Panc1 (cell line): ENCODE results near the gene CRCP. TPM values are rescaled to one million over a fixed set of nuclear protein-coding genes. Genes with fewer than 3 reads are reported as not detected.

Experiments used
- ATAC-seq: fragments of 200-7000 bp; cut with Tn5 transposase; 2 replicates; pipeline ENCODE4 v1.9.1; 2020; ENCODE audit warnings: mild to moderate bottlenecking, moderate library complexity
- BruUV-seq: library from RNA; stranded (reverse); fragments of 400-500 nt; replicated peaks from 2 replicates; lab custom pipeline; 2021; lab: Mats Ljungman, UMichigan
- CTCF ChIA-PET: fragments of 300-600 bp; sonication (Branson Sonifier 250); formaldehyde crosslinking; loops from one replicate; lab custom pipeline; 2022; ENCODE audit warnings: antibody characterized with exemption; lab: Charles Lee
- POLR2A ChIA-PET: fragments of 300-600 bp; sonication (Branson Sonifier 250); formaldehyde crosslinking; loops from one replicate; lab custom pipeline; 2022; ENCODE audit warnings: antibody characterized with exemption; lab: Charles Lee
- DNase-seq: peaks from one replicate; pipeline ENCODE4 v3.0.0-alpha.2; 2010; ENCODE audit warnings: low read depth, low spot score
- H3K27ac ChIP-seq: 2 replicates; pipeline ENCODE4 v1.5.1; 2011; ENCODE audit warnings: mild to moderate bottlenecking, low read length, inconsistent platforms
- H3K27me3 ChIP-seq: fragments of 200-500 bp; sonication (Bioruptor generic); 2 replicates; pipeline ENCODE4 v1.6.0; 2014; ENCODE audit warnings: low read length, inconsistent platforms; ENCODE audit not compliant: control insufficient read depth, insufficient read depth
- H3K36me3 ChIP-seq: fragments of 200-500 bp; sonication (Bioruptor generic); 2 replicates; pipeline ENCODE4 v1.5.1; 2014; ENCODE audit warnings: inconsistent platforms, mild to moderate bottlenecking, low read length, moderate library complexity; ENCODE audit not compliant: control insufficient read depth, insufficient read depth
- H3K4me1 ChIP-seq: 2 replicates; pipeline ENCODE4 v1.5.1; 2011; ENCODE audit warnings: inconsistent platforms, mild to moderate bottlenecking, low read length, moderate library complexity; ENCODE audit not compliant: control insufficient read depth, insufficient read depth
- H3K4me3 ChIP-seq, 2 experiments: 2 replicates each; pipeline ENCODE4 v1.5.1; 2011 to 2012; ENCODE audit warnings: low read depth in 2 of 2, low read length in 2 of 2, mild to moderate bottlenecking in 2 of 2, inconsistent platforms in 1 of 2, moderate library complexity in 1 of 2
- H3K9me3 ChIP-seq: fragments of 200-500 bp; sonication (Bioruptor generic); 2 replicates; pipeline ENCODE4 v1.5.1; 2014; ENCODE audit warnings: low read depth, mild to moderate bottlenecking, inconsistent platforms, low read length, moderate library complexity; ENCODE audit not compliant: control insufficient read depth, insufficient read depth
- CTCF ChIP-seq: fragments of 450-650 bp; IDR thresholded peaks from 2 replicates; pipeline ENCODE4 v1.5.1; 2017; ENCODE audit warnings: mild to moderate bottlenecking
- POLR2AphosphoS5 ChIP-seq: IDR thresholded peaks from 2 replicates; pipeline ENCODE4 v1.6.1; 2012; ENCODE audit warnings: mild to moderate bottlenecking, low read depth, low read length, moderate library complexity
- REST ChIP-seq, 2 experiments: IDR thresholded peaks; 2 replicates each; pipeline ENCODE4 v1.6.1; 2011 to 2012; ENCODE audit warnings: low read depth in 2 of 2, control low read depth in 1 of 2, low read length in 1 of 2, mild to moderate bottlenecking in 1 of 2, moderate library complexity in 1 of 2; ENCODE audit not compliant: insufficient read depth in 1 of 2
- SIN3A ChIP-seq: IDR thresholded peaks from 2 replicates; pipeline ENCODE4 v1.6.1; 2012; ENCODE audit warnings: low read depth, mild to moderate bottlenecking, low read length, moderate library complexity, borderline replicate concordance; ENCODE audit not compliant: insufficient read depth
- TCF7L2 ChIP-seq: IDR thresholded peaks from 2 replicates; pipeline ENCODE4 v1.6.1; 2011; ENCODE audit warnings: mild to moderate bottlenecking, low read depth, low read length, inconsistent platforms
- in situ Hi-C: cut with HindIII; loops from 2 replicates; pipeline ENCODE4 v1.10.0; 2016; ENCODE audit warnings: low sequenced_read_pairs, low pct_unique_long_range_greater_than_20kb
- intact Hi-C: fragments of 100-400 bp; cut with micrococcal nuclease; formaldehyde crosslinking; loops from one replicate; pipeline ENCODE4 v1.10.0; 2022; ENCODE audit not compliant: unreplicated experiment
- total RNA-seq: library from RNA; stranded (reverse); gene quantifications from one replicate; pipeline ENCODE4 v1.2.1, GENCODE V29; 2021; ENCODE audit not compliant: unreplicated experiment

CRCP gene
- total RNA-seq, 1 experiment from 2014 or later: 46.4 TPM

GRCh38 chr7:66190504-66190857 lies 75.8 kb downstream of the CRCP start:
- intact Hi-C loops: no loop called here
- no peaks in the 10 kb centered on the region for H3K4me1 ChIP-seq
- ChIA-PET CTCF (no interaction called here), POLR2A (interaction anchor here (0.7 kb wide), 1 partner anchor 21 kb away, joined by 13 read pairs; no protein-coding TSS in a partner anchor)
- H3K4me3 ChIP-seq: no peak overlapping the region
- H3K27me3 ChIP-seq: no peaks in the 10 kb centered on the region
- H3K27ac ChIP-seq: no peak overlapping the region
- no TSS peak for BruUV-seq
- ATAC-seq (no peak), DNase-seq (no peak)
- no peaks in the 10 kb centered on the region for H3K9me3 ChIP-seq
- no peaks in the 10 kb centered on the region for H3K36me3 ChIP-seq
- in situ Hi-C loops: no loop called here
- TF ChIP-seq SIN3A: no peak
- TF ChIP-seq CTCF: no peak
- no peak for TF ChIP-seq POLR2AphosphoS5
- no peak for TF ChIP-seq TCF7L2
- TF ChIP-seq REST (IDR thresholded peaks at IDR 0.05; ENCODE audit: insufficient read depth in 1 of 2, low read depth in 2 of 2, low read length in 1 of 2): no peak

GRCh38 chr7:66193146-66193725 lies 78.6 kb downstream of the CRCP start:
- no peaks in the 10 kb centered on the region for H3K36me3 ChIP-seq
- TF ChIP-seq SIN3A: no peak
- no peak for TF ChIP-seq REST (IDR thresholded peaks at IDR 0.05; ENCODE audit: insufficient read depth in 1 of 2, low read depth in 2 of 2, low read length in 1 of 2)
- no peak for TF ChIP-seq CTCF
- no peak for TF ChIP-seq TCF7L2
- no peak for TF ChIP-seq POLR2AphosphoS5
- POLR2A ChIA-PET: interaction anchor here (0.6 kb wide), 1 partner anchor 430 kb away, joined by 16 read pairs; no protein-coding TSS in a partner anchor
- no peak overlapping the region for H3K27ac ChIP-seq
- ATAC-seq: no peak
- H3K27me3 ChIP-seq: no peaks in the 10 kb centered on the region
- CTCF ChIA-PET: no interaction called here
- no peaks in the 10 kb centered on the region for H3K9me3 ChIP-seq
- H3K4me3 ChIP-seq: no peak overlapping the region
- BruUV-seq: no TSS peak
- in situ Hi-C loops: no loop called here
- H3K4me1 ChIP-seq: no peaks in the 10 kb centered on the region
- no peak for DNase-seq
- intact Hi-C loops: no loop called here
